Neural progenitor cell (in vitro differentiated cells): ENCODE data around the gene FGD4.

Experiments used
- CTCF ChIP-seq: fragments of 200-600 bp; sonication (generic); IDR thresholded peaks from 2 replicates; pipeline ENCODE4 v1.5.1; 2017; ENCODE audit warnings: antibody characterized with exemption, mild to moderate bottlenecking
- EZH2 ChIP-seq: fragments of 200-600 bp; sonication (generic); IDR thresholded peaks from 2 replicates; pipeline ENCODE4 v1.6.1; 2017; ENCODE audit warnings: antibody characterized with exemption, mild to moderate bottlenecking, moderate library complexity
- EZH2phosphoT487 ChIP-seq: fragments of 200-600 bp; sonication (generic); IDR thresholded peaks from 2 replicates; pipeline ENCODE4 v1.6.1; 2017; ENCODE audit warnings: antibody characterized with exemption

DNA sequence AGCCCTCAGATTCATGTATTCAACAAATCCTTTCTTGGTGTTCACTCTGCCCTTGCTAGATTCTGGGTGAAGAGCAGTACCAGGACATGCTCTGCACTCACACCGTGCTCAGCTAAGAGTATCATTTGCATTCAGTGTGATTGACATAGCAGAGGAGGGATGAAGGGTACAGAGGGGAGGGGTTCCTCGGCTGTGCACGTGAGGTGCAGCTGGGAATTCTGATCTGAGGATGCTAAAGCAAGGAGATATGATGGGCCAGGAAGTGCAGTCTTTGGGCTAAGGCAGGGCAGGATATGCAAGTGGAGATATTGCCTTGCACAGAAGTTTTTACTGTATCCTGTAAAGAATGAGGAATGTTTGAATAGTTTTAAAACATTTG lies 108.6 kb downstream of the FGD4 start:
- TF ChIP-seq EZH2phosphoT487, result no peak
- TF ChIP-seq CTCF, result no peak
- TF ChIP-seq EZH2, result no peak
